Smooth muscle cell (in vitro differentiated cells): ENCODE data around the gene ZNF14. TPM values are rescaled to one million over a fixed set of nuclear protein-coding genes. Genes with fewer than 3 reads are reported as not detected.
"Not testable (repeated sequence)": the region's sequence is repeated elsewhere in the genome, so short reads cannot be mapped to it uniquely, and the experiment has no call there.

Experiments used
- DNase-seq: peaks from one replicate; lab custom pipeline; 2025; ENCODE audit not compliant: unreplicated experiment; lab: John Stamatoyannopoulos, UW
- H2AFZ ChIP-seq: fragments of 200-600 bp; sonication (generic); 2 replicates; pipeline ENCODE4 v1.6.0; 2016; ENCODE audit warnings: antibody characterized with exemption, low read depth, mild to moderate bottlenecking
- H3F3A ChIP-seq: fragments of 200-600 bp; sonication (generic); 2 replicates; pipeline ENCODE4 v1.6.0; 2017; ENCODE audit warnings: antibody characterized with exemption, low read depth
- H3K27ac ChIP-seq: fragments of 200-600 bp; sonication (generic); 2 replicates; pipeline ENCODE4 v1.5.1; 2016; ENCODE audit warnings: low read depth, mild to moderate bottlenecking
- H3K27me3 ChIP-seq: fragments of 200-600 bp; sonication (generic); 2 replicates; pipeline ENCODE4 v1.6.1; 2016; ENCODE audit warnings: low read depth, mild to moderate bottlenecking
- H3K36me3 ChIP-seq: fragments of 200-600 bp; sonication (generic); 2 replicates; pipeline ENCODE4 v1.5.1; 2016; ENCODE audit warnings: low read depth
- H3K4me1 ChIP-seq: fragments of 200-600 bp; sonication (generic); 2 replicates; pipeline ENCODE4 v1.5.1; 2016; ENCODE audit warnings: low read depth
- H3K4me2 ChIP-seq: fragments of 200-600 bp; sonication (generic); 2 replicates; pipeline ENCODE4 v1.6.0; 2016; ENCODE audit warnings: mild to moderate bottlenecking
- H3K4me3 ChIP-seq: fragments of 200-600 bp; sonication (generic); 2 replicates; pipeline ENCODE4 v1.5.1; 2016; ENCODE audit warnings: mild to moderate bottlenecking
- H3K79me2 ChIP-seq: fragments of 200-600 bp; sonication (generic); 2 replicates; pipeline ENCODE4 v1.6.0; 2016; ENCODE audit warnings: low read depth, mild to moderate bottlenecking
- H3K9ac ChIP-seq: fragments of 200-600 bp; sonication (generic); 2 replicates; pipeline ENCODE4 v1.6.0; 2016; ENCODE audit warnings: low read depth
- H3K9me3 ChIP-seq: fragments of 200-600 bp; sonication (generic); replicated peaks from 2 replicates; pipeline ENCODE4 v1.5.1; 2016; ENCODE audit warnings: low read depth
- H4K20me1 ChIP-seq: fragments of 200-600 bp; sonication (generic); 2 replicates; pipeline ENCODE4 v1.6.0; 2016; ENCODE audit warnings: low read depth
- CTCF ChIP-seq: fragments of 200-600 bp; sonication (generic); IDR thresholded peaks from 2 replicates; pipeline ENCODE4 v1.5.1; 2017; ENCODE audit warnings: borderline replicate concordance, mild to moderate bottlenecking, antibody characterized with exemption; ENCODE audit not compliant: insufficient read depth, poor library complexity, severe bottlenecking
- WGBS: methylation state at CpG from one replicate; pipeline ENCODE4 v1.1.7; 2016; ENCODE audit warnings: low lambda C conversion rate; 5-methylcytosine and 5-hydroxymethylcytosine counted together
- polyA plus RNA-seq: library from polyadenylated mRNA; unstranded; fragments of >200 nt; fragmentation: Nextera tagmentation; extraction: Ambion mirVana; gene quantifications from 2 replicates; pipeline ENCODE4 v1.2.1, GENCODE V29; 2016
- total RNA-seq: library from RNA; depleted of rRNA; stranded (reverse); fragments of >200 nt; gene quantifications from 2 replicates; pipeline ENCODE4 v1.2.3, GENCODE V29; 2014

ZNF14 gene
- total and polyA plus RNA-seq, 2 experiments from 2014 or later, result 1.2 to 3.8 TPM

- no peaks in the 10 kb centered on the region for H4K20me1 ChIP-seq
- H2AFZ ChIP-seq, result no peak overlapping the region
- DNase-seq, result no peak
- H3K9me3 ChIP-seq, result no peaks in the 10 kb centered on the region
- WGBS, result 90% methylated on average over 17 of the region's 17 CpGs
- no peaks in the 10 kb centered on the region for H3F3A ChIP-seq
- no peak overlapping the region for H3K9ac ChIP-seq
- no peak for TF ChIP-seq CTCF
- no peaks in the 10 kb centered on the region for H3K4me1 ChIP-seq
- no peaks in the 10 kb centered on the region for H3K79me2 ChIP-seq
- H3K27me3 ChIP-seq, result no peaks in the 10 kb centered on the region
- H3K4me3 ChIP-seq, result no peak overlapping the region
- H3K36me3 ChIP-seq, result no peaks in the 10 kb centered on the region
- no peak overlapping the region for H3K27ac ChIP-seq
- no peak overlapping the region for H3K4me2 ChIP-seq
Observed at GRCh38 chr19:19745496-19746285, 12.8 kb upstream of the ZNF14 start.

GRCh38 chr19:19744641-19745040 is 11.7 kb upstream of the ZNF14 start:
- H3K36me3 ChIP-seq, result no peaks in the 10 kb centered on the region
- 90% methylated on average over 17 of the region's 17 CpGs for WGBS
- no peak overlapping the region for H3K9ac ChIP-seq
- H3K4me3 ChIP-seq, result no peak overlapping the region
- H4K20me1 ChIP-seq, result no peaks in the 10 kb centered on the region
- no peaks in the 10 kb centered on the region for H3F3A ChIP-seq
- no peak overlapping the region for H3K4me2 ChIP-seq
- no peaks in the 10 kb centered on the region for H3K79me2 ChIP-seq
- H2AFZ ChIP-seq, result no peak overlapping the region
- no peak overlapping the region for H3K27ac ChIP-seq
- H3K4me1 ChIP-seq, result no peaks in the 10 kb centered on the region
- H3K27me3 ChIP-seq, result no peaks in the 10 kb centered on the region
- no peak for DNase-seq
- no peak for TF ChIP-seq CTCF
- no peaks in the 10 kb centered on the region for H3K9me3 ChIP-seq

- H3K27ac ChIP-seq, H3K27me3 ChIP-seq, H3K4me1 ChIP-seq, H3K4me2 ChIP-seq, H3F3A ChIP-seq, H3K79me2 ChIP-seq, DNase-seq, H3K9ac ChIP-seq, H3K9me3 ChIP-seq, H3K36me3 ChIP-seq, H2AFZ ChIP-seq, H4K20me1 ChIP-seq, H3K4me3 ChIP-seq: not testable (repeated sequence)
- WGBS, result 87% methylated on average over 6 of the region's 6 CpGs
Observed at GRCh38 chr19:19743921-19744320, 11.0 kb upstream of the ZNF14 start.

- Histone ChIP-seq H3K79me2 (no peaks in the 10 kb centered on the region), H3K4me3 (no peak overlapping the region), H3F3A (no peaks in the 10 kb centered on the region), H2AFZ (no peak overlapping the region), H3K9me3 (no peaks in the 10 kb centered on the region), H3K27me3 (no peaks in the 10 kb centered on the region), H3K9ac (no peak overlapping the region), H3K36me3 (no peaks in the 10 kb centered on the region), H3K4me1 (no peaks in the 10 kb centered on the region), H3K4me2 (no peak overlapping the region), H4K20me1 (no peaks in the 10 kb centered on the region), H3K27ac (no peak overlapping the region)
- TF ChIP-seq CTCF, result no peak
- WGBS, result 93% methylated on average over 6 of the region's 6 CpGs
- no peak for DNase-seq
Observed at GRCh38 chr19:19743176-19743575, 10.3 kb upstream of the ZNF14 start.
